ENCODE measurements around the gene CLIC1. TPM values are rescaled to one million over a fixed set of nuclear protein-coding genes. Genes with fewer than 3 reads are reported as not detected.
A peak's percentile ranks its signal among the peaks of the same experiment; 100 is the strongest.

CLIC1 gene
- total RNA-seq, 5 donors from 2014 or later (not counting 1 experiment from before 2014, with no cell fraction given): 89.5 to 146 (median 112) TPM

DNA sequence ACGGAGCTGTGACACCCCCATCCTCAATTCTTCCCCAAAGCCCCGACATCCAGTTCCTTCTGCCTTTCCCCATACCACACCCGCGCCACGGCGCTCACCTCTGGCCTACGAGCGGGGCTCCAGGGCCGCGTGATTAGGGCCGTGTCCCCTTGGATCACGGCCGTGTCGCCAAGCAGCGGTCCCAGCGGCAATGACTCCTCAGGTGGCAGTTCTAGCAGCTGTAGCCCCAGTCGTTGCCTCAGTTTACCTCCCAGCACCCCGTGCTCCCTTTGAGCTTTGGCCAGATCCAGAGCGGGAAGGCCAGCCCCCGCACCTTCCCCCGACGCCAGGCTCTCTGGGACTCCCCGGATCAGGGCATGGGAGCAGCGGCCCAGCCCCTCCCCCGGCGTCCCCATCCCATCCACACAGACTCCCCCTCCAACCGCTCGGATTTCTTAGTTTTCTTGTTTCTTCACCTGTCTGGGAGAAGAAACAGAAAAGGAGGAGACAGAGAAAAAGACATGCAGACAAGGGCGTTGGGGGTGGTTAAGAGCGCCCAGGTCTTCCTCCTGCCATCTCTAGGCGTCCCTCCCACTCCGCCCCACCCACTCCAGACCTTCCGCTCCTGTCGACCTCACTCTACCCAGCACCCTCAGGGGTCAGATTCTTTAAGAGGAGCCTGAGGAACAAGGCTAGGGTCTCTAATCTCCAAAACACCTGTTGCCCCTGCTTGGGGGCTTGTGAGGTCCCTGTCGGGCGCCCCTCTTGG lies 7.4 kb downstream of the CLIC1 start, which contains the start of gene DDAH2:
Gene DDAH2 (minus strand): TSS at position 533 of the 748 bp plus-strand sequence. CDS start 138 bp downstream, at position 395.
- 48% methylated on average over 26 of the region's 36 CpGs for WGBS (ENCODE audit: insufficient coverage)
- Mint-ChIP-seq H3K4me1 (peaks cover 46 to 60% (median 58%) of the 10 kb centered on the region in 3 donors), H3K36me3 (peaks cover 19% of the 10 kb centered on the region), H3K27ac (peak within 1 kb of the TSS; percentile 86 to 90), H3K4me3 (peak within 1 kb of the TSS; percentile 94 to 96 (median 94)), H3K27me3 (no peaks in the 10 kb centered on the region), H3K9me3 (no peaks in the 10 kb centered on the region)
- Histone ChIP-seq H3K9me3 (no peaks in the 10 kb centered on the region), H3K27me3 (replicated peaks in 1 of 2; ENCODE audit: control insufficient read depth in 2 of 2, extremely low read depth in 1 of 2, insufficient read depth in 2 of 2, low read length in 1 of 2) (no peaks in the 10 kb centered on the region), H3K4me1 (ENCODE audit: control insufficient read depth in 1 of 2, extremely low read depth in 1 of 2, insufficient read depth in 2 of 2, low read length in 2 of 2) (peaks cover 13 to 52% of the 10 kb centered on the region in 2 experiments), H3K27ac (ENCODE audit: low read length) (peak within 1 kb of the TSS; percentile 22), H3K36me3 (ENCODE audit: control insufficient read depth in 2 of 2, extremely low read depth in 1 of 2, insufficient read depth in 1 of 2, low read length in 1 of 2) (peaks cover 4 to 32% of the 10 kb centered on the region in 2 donors), H3K4me3 (ENCODE audit: control insufficient read depth in 1 of 2, extremely low read depth in 1 of 2, low read length in 1 of 2) (peak within 1 kb of the TSS; percentile 88 to 95)
- ChIA-PET CTCF (interaction anchor here (0.6 to 2.3 kb wide), 12 partner anchors 9 to 134 kb away, joined by 3 to 29 read pairs (median 4); partner anchors contain the start of genes HSPA1A (in 1 of the 2), HSPA1L (in 1 of the 2), LSM2 (in 1 of the 2) and MSH5 (in 1 of the 2)), POLR2A (interaction anchor here in 1 of 2 donors (0.7 kb wide), 2 partner anchors 44 to 166 kb away, joined by 5 to 9 read pairs; no protein-coding TSS in a partner anchor)
- ATAC-seq (replicated peaks in 1 of 4) (peak; percentile 12 to 33 (median 19)), DNase-seq (no peak)

DNA sequence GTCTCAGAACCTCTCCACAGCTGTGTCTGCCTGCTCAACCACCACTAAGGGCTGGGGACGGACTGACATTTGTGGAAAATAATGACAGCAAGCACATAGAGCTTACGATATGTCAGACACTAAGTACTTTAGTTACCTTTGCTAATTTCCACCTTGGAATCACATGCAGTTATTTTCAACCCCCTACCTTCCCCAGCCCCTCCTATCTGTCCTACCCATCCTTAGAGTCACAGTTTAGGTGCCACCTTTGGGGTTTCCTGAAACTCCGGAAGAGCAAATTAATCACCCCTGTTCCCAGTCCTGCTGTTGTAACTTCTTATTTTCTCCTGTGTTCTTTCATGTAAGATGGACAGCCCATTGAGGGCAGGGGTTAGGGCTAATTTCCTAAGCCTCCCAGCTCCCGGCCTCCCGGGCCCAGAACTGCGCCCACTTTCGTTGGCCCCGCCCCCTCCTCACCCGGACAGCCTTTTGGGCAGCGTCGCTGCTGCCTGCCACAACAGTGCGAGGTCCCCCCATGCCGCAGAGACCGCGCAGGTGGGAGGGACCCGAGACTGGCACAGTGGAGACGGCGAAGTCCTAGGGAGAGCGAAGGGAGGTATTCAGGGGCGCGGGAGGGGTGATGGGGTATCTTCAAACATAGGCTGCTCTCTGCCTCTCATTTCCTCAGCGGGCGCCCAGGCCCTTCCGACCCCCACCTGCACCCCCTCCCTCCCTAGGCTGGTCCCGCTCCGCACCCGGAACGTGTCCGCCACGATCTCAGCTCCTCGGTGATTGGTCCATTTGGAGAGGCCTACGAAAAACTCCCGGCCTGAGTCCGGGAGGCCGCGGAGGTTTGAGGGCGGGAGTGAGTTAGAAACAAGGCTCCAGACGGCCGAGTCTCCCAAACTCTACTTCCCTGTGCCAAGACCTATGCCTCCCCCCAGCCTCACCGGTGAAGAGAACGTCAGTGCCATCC lies 8.3 kb downstream of the CLIC1 start:
- H3K27ac ChIP-seq (ENCODE audit: low read length): peak overlapping the region; percentile 19
- no peaks in the 10 kb centered on the region for H3K9me3 Mint-ChIP-seq
- ATAC-seq (replicated peaks in 1 of 4) (no peak), DNase-seq (no peak)
- CTCF ChIA-PET: interaction anchor here (0.6 to 1.5 kb wide), 6 partner anchors 9 to 131 kb away, joined by 3 to 9 read pairs (median 4); partner anchors contain the start of gene CLIC1 (in 1 of the 2)
- H3K27me3 ChIP-seq (replicated peaks in 1 of 2; ENCODE audit: control insufficient read depth in 2 of 2, extremely low read depth in 1 of 2, insufficient read depth in 2 of 2, low read length in 1 of 2): no peaks in the 10 kb centered on the region
- peaks cover 13 to 54% of the 10 kb centered on the region in 2 experiments for H3K4me1 ChIP-seq (ENCODE audit: control insufficient read depth in 1 of 2, extremely low read depth in 1 of 2, insufficient read depth in 2 of 2, low read length in 2 of 2)
- H3K27ac Mint-ChIP-seq: peak overlapping the region; percentile 77 to 84
- no peak overlapping the region for H3K4me3 ChIP-seq (ENCODE audit: control insufficient read depth in 1 of 2, extremely low read depth in 1 of 2, low read length in 1 of 2)
- peaks cover 10% of the 10 kb centered on the region for H3K36me3 Mint-ChIP-seq
- POLR2A ChIA-PET: interaction anchor here (0.6 to 0.7 kb wide), 5 partner anchors 14 to 491 kb away, joined by 3 to 9 read pairs (median 4); no protein-coding TSS in a partner anchor
- H3K4me3 Mint-ChIP-seq: peak overlapping the region; percentile 45 to 94 (median 58)
- no peaks in the 10 kb centered on the region for H3K27me3 Mint-ChIP-seq
- H3K4me1 Mint-ChIP-seq: peaks cover 43 to 57% (median 55%) of the 10 kb centered on the region in 3 donors
- peaks cover 0 to 22% of the 10 kb centered on the region in 2 donors for H3K36me3 ChIP-seq (ENCODE audit: control insufficient read depth in 2 of 2, extremely low read depth in 1 of 2, insufficient read depth in 1 of 2, low read length in 1 of 2)
- WGBS (ENCODE audit: insufficient coverage): 89% methylated on average over 25 of the region's 41 CpGs
- no peaks in the 10 kb centered on the region for H3K9me3 ChIP-seq

DNA sequence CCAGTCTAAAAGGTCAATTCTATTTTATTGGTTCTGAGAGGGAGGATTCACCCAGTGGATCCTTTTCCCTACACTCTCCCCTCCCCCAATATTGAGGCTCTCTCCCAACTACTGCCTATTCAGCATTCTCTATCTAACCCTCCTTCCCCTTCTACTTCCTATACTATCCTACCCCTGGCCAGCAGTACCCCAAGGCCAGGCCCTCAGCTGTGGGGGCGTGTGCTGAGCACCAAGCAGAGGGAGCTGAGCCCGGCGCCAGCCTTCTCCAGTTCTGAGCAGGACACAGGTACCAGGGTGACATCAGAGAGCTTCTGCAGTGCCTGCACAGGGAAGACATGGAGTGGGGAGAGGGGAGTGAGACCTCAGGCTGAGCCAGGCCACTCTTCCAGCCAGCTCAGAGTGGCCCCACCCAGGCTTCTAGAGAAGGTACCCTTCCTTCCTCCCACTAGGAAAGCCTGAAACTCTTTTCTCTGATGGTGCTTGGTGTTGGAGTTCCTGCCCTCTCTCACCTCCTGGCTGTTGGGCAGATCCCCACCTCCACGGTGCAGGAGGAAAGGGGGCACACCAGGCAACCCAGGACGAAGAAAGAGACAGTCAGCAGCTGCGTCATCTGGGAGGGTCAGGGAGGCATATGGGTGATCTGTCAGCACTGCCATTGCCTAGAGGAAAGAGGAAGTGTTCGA lies 9.2 kb downstream of the CLIC1 start:
- Histone ChIP-seq H3K4me3 (ENCODE audit: control insufficient read depth in 1 of 2, extremely low read depth in 1 of 2, low read length in 1 of 2) (no peak overlapping the region), H3K27me3 (replicated peaks in 1 of 2; ENCODE audit: control insufficient read depth in 2 of 2, extremely low read depth in 1 of 2, insufficient read depth in 2 of 2, low read length in 1 of 2) (no peaks in the 10 kb centered on the region), H3K27ac (ENCODE audit: low read length) (no peak overlapping the region), H3K36me3 (ENCODE audit: control insufficient read depth in 2 of 2, extremely low read depth in 1 of 2, insufficient read depth in 1 of 2, low read length in 1 of 2) (peaks cover 0 to 15% of the 10 kb centered on the region in 2 donors), H3K4me1 (ENCODE audit: control insufficient read depth in 1 of 2, extremely low read depth in 1 of 2, insufficient read depth in 2 of 2, low read length in 2 of 2) (peaks cover 13 to 52% of the 10 kb centered on the region in 2 experiments), H3K9me3 (no peaks in the 10 kb centered on the region)
- WGBS (ENCODE audit: insufficient coverage): 66% methylated on average over 5 of the region's 7 CpGs
- Mint-ChIP-seq H3K36me3 (peaks cover 6% of the 10 kb centered on the region), H3K27ac (peak overlapping the region; percentile 77 to 84), H3K4me3 (peak overlapping the region; percentile 45 to 67 (median 58)), H3K4me1 (peaks cover 42 to 60% (median 55%) of the 10 kb centered on the region in 3 donors), H3K9me3 (no peaks in the 10 kb centered on the region), H3K27me3 (no peaks in the 10 kb centered on the region)
- DNase-seq (peak in 4 of 35 experiments; percentile 5 to 52 (median 25)), ATAC-seq (replicated peaks in 1 of 4) (peak in 2 of 4 experiments; percentile 14 to 20)
- CTCF ChIA-PET: interaction anchor here (0.6 to 1.5 kb wide), 6 partner anchors 9 to 132 kb away, joined by 3 to 9 read pairs (median 4); partner anchors contain the start of gene CLIC1 (in 1 of the 2)
- POLR2A ChIA-PET: interaction anchor here in 1 of 2 donors (0.6 kb wide), 1 partner anchor 490 kb away, joined by 4 read pairs; no protein-coding TSS in a partner anchor

DNA sequence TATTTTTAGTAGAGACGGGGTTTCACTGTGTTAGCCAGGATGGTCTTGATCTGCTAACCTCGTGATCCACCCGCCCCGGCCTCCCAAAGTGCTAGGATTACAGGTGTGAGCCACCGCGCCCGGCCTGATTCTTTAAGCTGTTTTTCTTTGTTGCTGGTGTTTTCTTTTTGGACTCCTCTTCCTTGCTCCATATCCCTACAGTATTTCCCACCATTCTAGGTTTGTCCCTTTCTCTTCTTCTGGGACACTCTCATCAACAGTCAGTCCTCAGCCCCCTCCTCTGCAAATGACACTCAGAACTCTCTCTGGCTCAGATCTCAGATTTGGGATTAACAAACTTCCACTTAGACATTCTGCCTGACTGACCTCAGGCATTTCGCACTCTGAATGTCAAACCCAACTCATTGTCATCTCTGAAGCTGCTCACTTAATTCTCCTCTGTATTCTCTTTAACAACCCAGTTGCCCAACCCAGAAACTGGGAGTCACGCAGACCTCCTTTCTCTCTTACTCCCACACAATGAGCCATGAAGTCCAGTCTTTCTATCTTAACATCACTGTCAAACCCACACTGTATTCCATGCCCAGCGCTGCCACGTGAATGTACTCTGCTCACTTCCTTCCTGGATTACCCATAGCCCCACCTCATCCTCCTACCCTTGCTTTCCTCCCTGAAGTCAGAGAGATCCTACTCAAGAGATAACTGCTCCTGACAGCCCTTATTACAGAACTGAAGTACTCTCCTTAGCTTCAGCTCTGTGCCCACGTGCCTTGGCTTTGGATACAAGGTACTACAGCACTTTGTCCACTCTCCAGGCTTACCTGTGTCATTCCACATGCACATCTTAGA lies 10.6 kb downstream of the CLIC1 start:
- Histone ChIP-seq H3K4me1 (ENCODE audit: control insufficient read depth in 1 of 2, extremely low read depth in 1 of 2, insufficient read depth in 2 of 2, low read length in 2 of 2) (peaks cover 13 to 50% of the 10 kb centered on the region in 2 experiments), H3K27ac (ENCODE audit: low read length) (no peak overlapping the region), H3K27me3 (replicated peaks in 1 of 2; ENCODE audit: control insufficient read depth in 2 of 2, extremely low read depth in 1 of 2, insufficient read depth in 2 of 2, low read length in 1 of 2) (no peaks in the 10 kb centered on the region), H3K4me3 (ENCODE audit: control insufficient read depth in 1 of 2, extremely low read depth in 1 of 2, low read length in 1 of 2) (no peak overlapping the region), H3K36me3 (ENCODE audit: control insufficient read depth in 2 of 2, extremely low read depth in 1 of 2, insufficient read depth in 1 of 2, low read length in 1 of 2) (peaks cover 0 to 3% of the 10 kb centered on the region in 2 donors), H3K9me3 (no peaks in the 10 kb centered on the region)
- peak overlapping the region; percentile 16 to 46 for H3K27ac Mint-ChIP-seq
- DNase-seq (no peak), ATAC-seq (replicated peaks in 1 of 4) (no peak)
- no peaks in the 10 kb centered on the region for H3K9me3 Mint-ChIP-seq
- 60% methylated on average over 5 of the region's 12 CpGs for WGBS (ENCODE audit: insufficient coverage)
- H3K4me1 Mint-ChIP-seq: peaks cover 41 to 54% (median 52%) of the 10 kb centered on the region in 3 donors
- ChIA-PET CTCF (interaction anchor here (0.5 to 0.7 kb wide), 3 partner anchors 16 to 247 kb away, joined by 3 to 5 read pairs (median 5); partner anchors contain the start of gene EHMT2 (in 1 of the 2)), POLR2A (no interaction called here)
- H3K27me3 Mint-ChIP-seq: no peaks in the 10 kb centered on the region
- H3K36me3 Mint-ChIP-seq: no peaks in the 10 kb centered on the region
- H3K4me3 Mint-ChIP-seq: no peak overlapping the region

DNA sequence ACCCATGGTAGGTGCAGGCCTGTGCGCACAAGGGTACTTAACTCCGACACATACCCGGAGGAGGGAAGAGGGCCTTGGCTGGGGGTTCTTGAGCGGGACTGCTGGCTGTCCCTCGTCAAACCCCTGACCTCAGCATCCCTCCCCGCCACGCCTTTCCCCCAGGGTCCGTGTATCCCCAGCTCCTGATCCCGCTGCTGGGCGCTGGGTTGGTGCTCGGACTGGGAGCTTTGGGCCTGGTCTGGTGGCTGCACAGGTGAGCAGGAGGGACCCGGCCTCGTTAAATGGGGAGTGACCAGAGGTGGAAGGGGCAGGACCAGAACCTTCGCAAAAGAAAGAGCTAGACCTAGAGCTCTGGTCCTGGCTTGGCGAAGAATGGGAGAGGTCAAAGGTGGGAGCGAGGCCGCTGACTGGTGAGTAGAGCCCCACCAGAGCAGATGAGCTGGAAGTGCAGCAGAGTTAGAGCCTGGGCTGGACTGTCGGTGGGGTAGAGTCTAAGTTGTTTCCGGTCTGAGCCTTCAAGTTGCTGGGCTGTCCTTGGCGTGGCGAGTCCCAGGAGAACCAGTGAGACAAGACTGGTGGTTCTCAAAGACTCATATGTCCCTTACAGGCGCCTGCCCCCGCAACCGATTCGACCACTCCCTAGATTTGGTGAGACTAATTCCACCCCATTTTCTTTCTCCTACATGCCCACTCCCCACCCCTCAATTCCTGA lies 12.2 kb downstream of the CLIC1 start:
- Histone ChIP-seq H3K27me3 (replicated peaks in 1 of 2; ENCODE audit: control insufficient read depth in 2 of 2, extremely low read depth in 1 of 2, insufficient read depth in 2 of 2, low read length in 1 of 2) (no peaks in the 10 kb centered on the region), H3K4me1 (ENCODE audit: control insufficient read depth in 1 of 2, extremely low read depth in 1 of 2, insufficient read depth in 2 of 2, low read length in 2 of 2) (peaks cover 13 to 34% of the 10 kb centered on the region in 2 experiments), H3K9me3 (no peaks in the 10 kb centered on the region), H3K36me3 (ENCODE audit: control insufficient read depth in 2 of 2, extremely low read depth in 1 of 2, insufficient read depth in 1 of 2, low read length in 1 of 2) (no peaks in the 10 kb centered on the region), H3K4me3 (ENCODE audit: control insufficient read depth in 1 of 2, extremely low read depth in 1 of 2, low read length in 1 of 2) (no peak overlapping the region), H3K27ac (ENCODE audit: low read length) (no peak overlapping the region)
- DNase-seq: no peak
- no peaks in the 10 kb centered on the region for H3K9me3 Mint-ChIP-seq
- ChIA-PET POLR2A (interaction anchor here in 1 of 2 donors (0.6 kb wide), 1 partner anchor 83 kb away, joined by 3 read pairs; no protein-coding TSS in a partner anchor), CTCF (no interaction called here)
- peaks cover 32 to 40% (median 39%) of the 10 kb centered on the region in 3 donors for H3K4me1 Mint-ChIP-seq
- no peak overlapping the region for H3K4me3 Mint-ChIP-seq
- no peaks in the 10 kb centered on the region for H3K36me3 Mint-ChIP-seq
- H3K27me3 Mint-ChIP-seq: no peaks in the 10 kb centered on the region
- no peak overlapping the region for H3K27ac Mint-ChIP-seq
- 93% methylated on average over 23 of the region's 25 CpGs for WGBS (ENCODE audit: insufficient coverage)
- ATAC-seq (replicated peaks in 1 of 4): no peak
